Skin epidermis (tissue), 12 donors: ENCODE results near the gene VARS2.
"Not testable (repeated sequence)": the region's sequence is repeated elsewhere in the genome, so short reads cannot be mapped to it uniquely, and the experiment has no call there.

Experiments
- H3K27ac ChIP-seq, 21 experiments: fragments of 200-600 bp; sonication (generic) in 11 of 21; one replicate each; pipeline ENCODE4 v1.5.0; 2020; ENCODE audit warnings: mild to moderate bottlenecking in 3 of 21, inconsistent platforms in 2 of 21, moderate library complexity in 2 of 21
- H3K4me3 ChIP-seq, 7 experiments: fragments of 200-600 bp; sonication (generic) in 2 of 7; one replicate each; pipeline ENCODE4 v1.5.0; 2020; ENCODE audit warnings: inconsistent platforms in 2 of 7, mild to moderate bottlenecking in 2 of 7, moderate library complexity in 1 of 7

The VARS2 gene

DNA sequence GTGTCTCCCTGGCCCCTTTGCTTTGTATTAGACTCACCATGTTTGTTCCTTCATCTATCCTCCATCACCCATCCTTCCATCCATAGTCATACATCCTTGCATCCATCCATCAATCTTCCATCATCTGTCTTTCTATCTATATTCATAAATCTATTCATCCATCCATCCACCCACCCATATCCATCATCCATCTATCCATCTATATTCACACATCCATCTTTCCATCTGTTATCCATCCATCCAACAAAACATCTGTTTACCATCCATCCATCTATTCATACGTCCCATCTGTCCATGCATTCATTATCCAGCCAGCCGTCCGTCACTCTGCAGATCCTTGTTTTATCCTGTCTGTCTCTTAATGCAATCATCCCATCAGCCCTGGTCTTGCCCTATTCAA is 19.1 kb upstream of the VARS2 start:
- Histone ChIP-seq H3K27ac (no peak overlapping the region), H3K4me3 (no peak overlapping the region)

DNA sequence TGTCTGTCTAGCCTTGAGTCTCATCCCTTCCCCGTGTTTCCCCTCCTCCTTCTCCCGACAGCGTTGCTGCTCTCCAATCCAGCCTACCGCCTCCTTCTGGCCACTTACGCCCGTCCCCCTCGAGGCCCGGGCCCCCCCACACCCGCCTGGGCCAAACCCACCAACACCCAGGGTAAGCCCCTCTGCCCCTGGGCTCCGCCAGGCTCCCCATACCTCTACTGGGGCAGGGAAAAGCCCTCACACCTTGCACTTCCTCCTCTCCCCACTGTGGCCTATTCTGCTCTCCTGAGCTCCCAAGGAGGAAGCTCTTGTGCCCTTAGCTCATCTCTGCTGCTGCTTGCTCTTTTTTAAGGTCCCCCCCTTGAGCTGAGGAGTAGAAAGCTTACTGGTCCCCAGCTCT is 18.7 kb upstream of the VARS2 start:
- Histone ChIP-seq H3K27ac (no peak overlapping the region), H3K4me3 (no peak overlapping the region)

DNA sequence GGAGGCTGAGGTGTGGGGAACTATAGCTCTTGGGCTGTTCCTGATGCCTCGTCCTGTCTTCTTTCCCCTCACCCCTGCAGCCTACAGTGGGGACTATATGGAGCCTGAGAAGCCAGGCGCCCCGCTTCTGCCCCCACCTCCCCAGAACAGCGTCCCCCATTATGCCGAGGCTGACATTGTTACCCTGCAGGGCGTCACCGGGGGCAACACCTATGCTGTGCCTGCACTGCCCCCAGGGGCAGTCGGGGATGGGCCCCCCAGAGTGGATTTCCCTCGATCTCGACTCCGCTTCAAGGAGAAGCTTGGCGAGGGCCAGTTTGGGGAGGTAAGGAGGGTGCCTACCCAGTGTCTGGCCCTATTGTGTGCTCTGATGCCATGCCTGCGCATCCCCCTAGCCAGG is 17.5 kb upstream of the VARS2 start:
- no peak overlapping the region for H3K27ac ChIP-seq
- H3K4me3 ChIP-seq: no peak overlapping the region

DNA sequence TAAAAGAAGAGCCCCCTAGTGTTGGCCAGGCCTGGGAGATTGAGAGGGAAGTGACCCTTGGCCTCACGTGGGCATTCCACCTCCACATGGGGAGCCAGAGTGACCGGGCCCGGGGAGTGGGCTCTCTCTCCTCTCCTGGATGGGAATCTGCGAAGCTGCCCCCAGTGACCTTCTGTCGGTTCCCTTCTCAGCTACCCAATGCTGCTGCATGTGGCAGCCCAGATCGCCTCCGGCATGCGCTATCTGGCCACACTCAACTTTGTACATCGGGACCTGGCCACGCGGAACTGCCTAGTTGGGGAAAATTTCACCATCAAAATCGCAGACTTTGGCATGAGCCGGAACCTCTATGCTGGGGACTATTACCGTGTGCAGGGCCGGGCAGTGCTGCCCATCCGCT is 16.2 kb upstream of the VARS2 start:
- Histone ChIP-seq H3K4me3 (no peak overlapping the region), H3K27ac (no peak overlapping the region)

DNA sequence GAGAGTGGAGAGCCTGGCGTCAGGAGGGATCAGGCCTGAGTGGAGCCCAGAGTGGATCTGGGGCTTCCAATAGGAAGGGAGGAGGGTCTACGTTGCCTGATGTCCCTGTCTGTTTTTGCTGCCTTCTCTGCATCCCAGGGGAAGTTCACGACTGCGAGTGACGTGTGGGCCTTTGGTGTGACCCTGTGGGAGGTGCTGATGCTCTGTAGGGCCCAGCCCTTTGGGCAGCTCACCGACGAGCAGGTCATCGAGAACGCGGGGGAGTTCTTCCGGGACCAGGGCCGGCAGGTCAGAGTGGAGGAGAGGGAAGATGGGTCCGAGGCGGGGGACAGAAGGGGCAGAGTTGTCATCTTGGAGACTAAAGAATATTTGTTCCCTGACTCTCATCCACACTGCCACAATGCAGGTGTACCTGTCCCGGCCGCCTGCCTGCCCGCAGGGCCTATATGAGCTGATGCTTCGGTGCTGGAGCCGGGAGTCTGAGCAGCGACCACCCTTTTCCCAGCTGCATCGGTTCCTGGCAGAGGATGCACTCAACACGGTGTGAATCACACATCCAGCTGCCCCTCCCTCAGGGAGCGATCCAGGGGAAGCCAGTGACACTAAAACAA is 15.2 kb upstream of the VARS2 start:
- Histone ChIP-seq H3K4me3 (no peak overlapping the region), H3K27ac (no peak overlapping the region)

DNA sequence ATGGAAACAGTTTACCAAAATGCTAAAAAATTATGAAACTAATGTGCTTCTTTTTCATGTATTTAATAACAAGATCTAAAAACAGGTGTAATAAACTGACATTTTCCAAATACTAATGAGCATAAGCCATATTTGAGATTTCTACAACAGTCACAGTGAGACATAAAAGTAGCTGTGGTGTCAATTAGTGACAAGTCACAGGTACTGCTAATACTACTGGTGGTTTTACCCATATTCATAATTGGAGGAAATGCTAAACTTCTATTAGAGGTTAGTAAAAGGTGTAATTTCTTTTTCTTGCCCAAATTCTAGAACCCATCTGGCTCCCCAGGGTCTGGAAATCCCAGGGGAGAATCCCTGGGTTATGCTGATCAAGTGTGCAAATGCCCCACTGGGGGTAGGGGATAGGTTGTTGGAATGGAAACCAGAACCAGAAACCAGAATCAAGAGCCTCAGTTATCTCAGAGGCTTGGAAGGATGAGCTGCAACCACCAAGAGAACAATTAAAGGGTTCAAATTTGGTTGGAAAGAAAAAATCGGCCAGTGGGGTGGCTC is 13.1 kb upstream of the VARS2 start:
- Histone ChIP-seq H3K4me3 (no peak overlapping the region), H3K27ac (no peak overlapping the region)

DNA sequence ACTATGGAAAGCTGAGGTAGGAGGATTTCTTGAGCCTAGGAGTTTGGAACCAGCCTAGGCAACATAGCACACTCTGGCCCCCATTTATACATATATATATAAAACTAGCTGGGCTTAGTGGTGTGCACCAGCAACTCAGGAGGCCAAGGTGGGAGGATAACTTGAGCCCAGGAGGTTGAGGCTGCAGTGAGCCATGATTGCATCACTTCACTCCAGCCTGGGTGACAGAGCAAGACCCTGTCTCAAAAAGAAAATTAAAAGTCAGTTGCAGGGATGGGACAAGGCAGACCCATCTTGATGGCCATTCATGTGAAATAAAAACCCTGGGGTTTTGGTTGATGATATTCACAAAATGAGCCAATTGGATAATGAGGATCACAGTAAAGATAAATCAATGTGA is 12.6 kb upstream of the VARS2 start:
- Histone ChIP-seq H3K4me3 (no peak overlapping the region), H3K27ac (no peak overlapping the region)

DNA sequence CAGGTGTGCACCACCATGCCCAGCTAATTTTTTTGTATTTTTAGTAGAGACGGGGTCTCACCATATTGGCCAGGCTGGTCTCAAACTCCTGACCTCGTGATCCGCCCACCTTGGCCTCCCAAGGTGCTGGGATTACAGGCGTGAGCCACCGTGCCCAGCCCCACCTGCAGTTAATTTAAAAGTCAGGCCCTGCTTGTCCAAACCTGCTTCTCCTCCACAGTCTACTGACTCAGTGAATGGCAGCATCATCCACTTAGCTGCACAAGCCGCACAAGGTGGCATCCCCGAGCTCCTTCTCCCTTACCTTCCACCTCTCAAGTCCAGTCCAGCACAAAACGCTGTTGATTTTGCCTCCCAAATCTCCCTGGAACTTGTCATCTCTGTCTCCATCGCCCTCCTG is 11.8 kb upstream of the VARS2 start:
- not testable (repeated sequence) for H3K4me3 ChIP-seq, H3K27ac ChIP-seq

DNA sequence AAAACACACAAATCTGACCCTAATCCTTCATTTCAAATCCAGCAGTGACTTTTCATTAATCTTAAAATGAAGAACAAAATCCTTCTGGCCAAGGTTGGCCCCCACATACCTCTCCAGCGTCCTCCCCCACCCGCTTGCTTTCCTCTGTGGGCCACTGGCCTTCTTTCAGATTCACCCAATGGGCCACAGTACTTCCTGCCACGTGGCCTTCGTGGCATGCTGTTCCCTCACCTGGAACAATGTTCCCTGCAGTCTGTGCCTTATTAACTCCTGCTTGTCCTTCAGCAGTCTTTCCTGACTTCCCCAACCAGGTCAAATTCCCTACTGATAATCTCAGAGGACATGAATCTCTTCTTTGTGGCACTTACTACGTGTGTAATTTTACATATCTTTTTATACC is 11.3 kb upstream of the VARS2 start:
- Histone ChIP-seq H3K4me3 (no peak overlapping the region), H3K27ac (no peak overlapping the region)

DNA sequence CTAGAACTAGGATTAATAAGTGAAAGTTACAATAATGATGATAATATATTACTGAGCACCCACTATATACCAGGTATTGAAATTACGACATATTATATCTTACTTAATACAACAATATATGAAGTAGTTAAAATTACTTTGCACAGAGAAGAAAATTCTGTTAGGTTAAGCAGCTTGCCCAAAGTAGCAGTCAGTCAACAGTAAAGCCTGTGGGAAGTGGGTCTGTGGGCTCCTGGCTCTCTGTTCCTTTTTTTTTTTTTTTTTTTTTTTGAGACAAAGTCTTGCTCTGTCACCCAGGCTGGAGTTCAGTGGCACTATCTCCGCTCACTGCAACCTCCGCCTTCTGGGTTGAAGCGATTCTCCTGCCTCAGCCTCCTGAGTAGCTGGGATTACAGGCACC is 10.8 kb upstream of the VARS2 start:
- Histone ChIP-seq H3K27ac (no peak overlapping the region), H3K4me3 (no peak overlapping the region)

DNA sequence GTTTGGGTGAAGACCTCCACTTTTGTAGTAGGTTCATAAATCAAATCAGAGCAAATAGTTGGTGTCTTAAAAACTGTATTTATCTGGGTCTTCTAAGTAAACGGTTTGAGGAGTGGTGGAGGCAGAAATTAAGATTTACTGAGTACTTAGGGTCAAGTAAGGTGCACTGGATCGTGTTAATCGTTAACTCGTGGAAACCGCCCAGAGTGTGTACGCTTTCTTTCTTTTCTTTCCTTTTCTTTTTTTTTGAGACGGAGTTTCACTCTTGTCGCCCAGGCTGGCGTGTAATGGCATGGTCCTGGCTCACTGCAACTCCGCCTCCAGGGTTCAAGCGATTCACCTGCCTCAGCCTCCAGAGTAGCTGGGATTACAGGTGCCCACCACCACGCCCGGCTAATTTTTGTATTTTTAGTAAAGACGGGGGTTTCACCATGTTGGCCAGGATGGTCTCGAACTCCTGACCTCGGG is 6.7 kb upstream of the VARS2 start:
- Histone ChIP-seq H3K27ac (peak overlapping the region in 3 of 21 experiments; percentile 11 to 66 (median 65)), H3K4me3 (peak overlapping the region; percentile 63 to 81 (median 70))

DNA sequence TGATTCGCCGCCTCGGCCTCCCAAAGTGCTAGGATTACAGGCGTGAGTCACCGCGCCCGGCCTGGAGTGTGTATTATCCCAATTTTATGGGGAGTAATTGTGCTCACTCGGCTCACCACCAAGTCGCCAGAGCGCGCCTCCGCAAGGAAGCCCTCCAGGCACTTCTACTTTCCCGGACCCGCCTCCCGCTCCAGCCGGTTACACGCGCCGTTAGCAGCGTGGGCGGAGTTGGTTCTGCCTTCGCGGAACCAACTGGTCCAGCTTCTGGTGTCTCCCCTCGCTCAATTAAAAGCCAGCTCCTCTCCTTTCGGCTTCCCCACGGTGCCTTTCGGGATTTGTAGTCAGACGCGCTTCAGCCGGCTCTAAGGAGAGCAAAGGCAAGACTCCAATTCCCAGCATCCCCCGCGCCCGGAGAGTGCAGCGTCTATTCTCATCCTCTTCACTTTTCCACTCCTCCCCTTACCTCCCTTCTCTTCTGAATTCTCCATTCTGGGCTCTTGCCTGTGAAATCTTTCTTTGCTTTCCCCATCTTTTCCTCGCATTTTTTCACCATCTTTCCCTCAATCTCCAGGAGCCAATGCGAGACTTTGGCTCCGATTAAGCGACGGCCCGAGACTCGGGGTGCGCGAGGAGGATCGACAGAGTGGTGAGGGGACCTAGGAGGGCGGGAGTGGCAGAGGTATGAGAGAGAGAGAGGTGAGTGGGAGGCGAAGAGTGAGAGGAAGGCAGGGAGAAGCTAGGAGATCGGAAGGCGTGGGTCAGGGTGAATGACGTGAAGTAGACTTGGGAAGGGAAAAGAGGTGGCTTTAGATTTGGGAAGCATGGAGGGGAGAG is 6.1 kb upstream of the VARS2 start, which contains the start of gene GTF2H4:
GTF2H4 (plus strand) TSS at position 450 of the 834 bp plus-strand sequence.
- Histone ChIP-seq H3K27ac (peak within 1 kb of the TSS in 20 of 21 experiments; percentile 6 to 85 (median 66)), H3K4me3 (peak within 1 kb of the TSS; percentile 63 to 81 (median 70))

DNA sequence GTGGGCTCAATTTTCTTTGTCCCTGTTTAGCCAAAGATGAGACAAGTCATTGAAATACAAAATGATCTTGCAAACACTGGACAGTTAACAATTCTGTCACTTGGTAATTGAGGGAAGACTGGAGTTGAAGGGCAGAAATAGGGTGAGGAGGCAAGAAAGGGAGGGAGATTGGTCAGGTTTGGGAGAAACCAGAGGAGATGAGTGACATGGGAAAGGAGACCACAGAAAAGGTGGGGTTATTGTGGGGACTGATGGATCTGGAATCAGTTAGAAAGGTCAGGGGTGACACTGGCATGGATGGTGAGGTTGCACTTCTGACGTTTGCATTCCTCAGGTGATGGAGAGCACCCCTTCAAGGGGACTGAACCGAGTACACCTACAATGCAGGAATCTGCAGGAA is 5.3 kb upstream of the VARS2 start:
- Histone ChIP-seq H3K27ac (peak overlapping the region in 15 of 21 experiments; percentile 6 to 85 (median 67)), H3K4me3 (peak overlapping the region; percentile 63 to 81 (median 70))

DNA sequence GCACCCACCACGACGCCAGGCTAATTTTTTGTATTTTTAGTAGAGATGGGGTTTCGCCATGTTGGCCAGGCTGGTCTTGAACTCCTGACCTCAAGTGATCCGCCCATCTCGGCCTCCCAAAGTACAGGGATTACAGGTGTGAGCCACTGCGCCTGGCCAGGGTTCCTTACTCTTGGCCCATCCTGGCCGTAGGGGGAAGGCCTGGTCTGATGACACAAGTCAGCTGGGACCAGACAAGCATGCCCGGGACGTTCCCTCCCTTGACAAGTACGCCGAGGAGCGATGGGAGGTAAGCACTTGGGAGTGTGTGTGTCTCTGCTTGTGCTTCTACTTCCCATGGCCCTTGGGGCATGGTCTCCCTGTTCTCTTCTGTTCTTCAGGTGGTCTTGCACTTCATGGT is 3.6 kb upstream of the VARS2 start:
- H3K4me3 ChIP-seq, H3K27ac ChIP-seq: not testable (repeated sequence)

DNA sequence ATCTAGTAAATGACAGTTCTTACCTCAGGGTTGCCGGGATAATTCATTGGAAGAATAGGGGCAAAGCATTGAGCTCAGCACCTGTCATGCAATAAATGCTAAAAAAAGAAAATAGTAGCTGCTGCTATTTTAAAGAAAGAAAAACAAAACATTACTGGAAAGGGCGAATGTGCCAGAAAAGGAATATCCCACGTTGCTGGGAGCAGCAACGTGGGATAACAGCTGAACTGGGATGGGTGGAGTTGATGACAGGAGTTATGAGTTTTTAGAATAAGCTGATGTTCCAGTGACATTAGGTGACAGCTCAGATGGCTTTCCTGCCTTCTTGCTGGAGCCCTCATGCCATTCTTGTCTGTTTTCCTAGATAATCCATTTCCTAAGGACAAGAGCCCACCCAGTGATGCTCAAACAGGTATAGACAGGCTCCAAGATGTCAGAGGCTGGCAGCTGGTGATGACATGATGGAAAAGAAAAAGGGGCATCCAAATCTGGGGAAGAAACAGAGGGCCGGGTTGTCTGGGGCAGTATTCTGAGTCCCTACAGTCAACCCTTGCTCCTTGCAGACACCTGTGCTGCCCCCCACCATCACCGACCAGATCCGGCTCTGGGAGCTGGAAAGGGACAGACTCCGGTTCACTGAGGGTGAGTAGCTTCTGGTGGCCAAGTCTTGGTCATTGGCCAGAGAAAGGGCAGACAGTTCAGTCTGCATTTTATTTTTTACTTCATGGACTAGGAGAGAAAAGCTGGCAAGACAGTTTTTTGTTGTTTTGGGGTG is 1.1 kb upstream of the VARS2 start:
- peak overlapping the region in 1 of 7 experiments; percentile 74 for H3K4me3 ChIP-seq
- peak overlapping the region in 15 of 21 experiments; percentile 67 to 94 (median 89) for H3K27ac ChIP-seq

DNA sequence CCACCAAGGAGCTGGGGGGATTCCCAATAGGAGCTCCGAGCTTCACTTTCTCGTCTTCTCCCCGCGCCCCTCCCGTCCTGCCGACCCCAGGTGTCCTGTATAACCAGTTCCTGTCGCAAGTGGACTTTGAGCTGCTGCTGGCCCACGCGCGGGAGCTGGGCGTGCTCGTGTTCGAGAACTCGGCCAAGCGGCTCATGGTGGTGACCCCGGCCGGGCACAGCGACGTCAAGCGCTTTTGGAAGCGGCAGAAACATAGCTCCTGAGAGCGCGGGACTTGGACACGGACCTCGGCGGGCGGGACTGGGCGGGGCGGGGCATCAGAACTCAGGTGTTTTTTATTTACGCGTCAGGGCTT is 340 bp upstream of the VARS2 start:
- H3K27ac ChIP-seq: peak overlapping the region in 20 of 21 experiments; percentile 67 to 94 (median 88)
- peak overlapping the region; percentile 39 to 74 (median 46) for H3K4me3 ChIP-seq

DNA sequence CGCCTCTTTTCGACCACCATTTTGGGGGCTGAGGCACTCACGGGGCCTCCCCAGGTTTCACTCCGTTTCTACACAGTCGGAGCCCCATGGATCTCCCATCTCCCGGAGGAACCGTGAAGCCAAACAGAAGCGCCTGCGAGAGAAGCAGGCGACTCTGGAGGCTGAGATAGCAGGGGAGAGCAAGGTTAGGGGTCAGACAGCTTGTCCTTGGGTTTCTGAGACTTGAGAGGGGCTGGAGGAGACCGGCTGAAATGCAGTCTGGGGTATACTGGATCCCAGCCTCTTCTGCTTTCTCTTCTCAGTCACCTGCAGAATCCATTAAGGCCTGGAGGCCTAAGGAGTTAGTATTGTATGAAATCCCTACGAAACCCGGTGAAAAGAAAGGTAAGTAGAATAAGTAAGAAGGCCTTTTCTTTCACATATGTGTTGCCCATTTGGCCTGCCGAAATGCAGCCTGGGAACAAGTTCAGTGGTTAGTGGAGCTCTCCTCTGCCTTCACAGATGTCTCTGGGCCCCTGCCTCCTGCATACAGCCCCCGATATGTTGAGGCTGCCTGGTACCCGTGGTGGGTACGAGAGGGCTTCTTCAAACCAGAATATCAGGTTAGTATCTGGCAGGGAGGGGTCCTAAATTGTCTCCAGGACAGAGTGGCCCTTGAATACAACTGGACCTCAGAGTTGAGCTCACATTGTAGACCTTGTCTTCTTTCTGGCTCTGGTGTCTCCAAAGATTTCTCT is 984 bp downstream of the VARS2 start:
- Histone ChIP-seq H3K4me3 (peak overlapping the region; percentile 39 to 74 (median 46)), H3K27ac (peak overlapping the region; percentile 67 to 94 (median 87))

DNA sequence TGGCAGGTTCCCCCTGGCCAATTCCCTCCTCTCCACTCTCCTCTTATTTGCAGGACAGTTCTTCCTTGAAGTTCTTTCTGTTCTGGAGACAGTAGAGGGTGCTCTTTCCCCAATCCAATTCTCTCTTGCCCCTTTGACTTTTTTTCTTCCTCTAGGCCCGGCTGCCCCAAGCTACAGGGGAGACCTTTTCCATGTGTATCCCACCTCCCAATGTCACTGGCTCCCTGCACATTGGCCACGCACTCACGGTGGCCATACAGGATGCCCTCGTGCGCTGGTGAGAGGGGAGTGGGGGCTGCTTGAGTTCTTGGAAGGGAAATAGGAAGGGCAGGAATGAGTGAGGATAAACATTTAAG is 1.5 kb downstream of the VARS2 start:
- Histone ChIP-seq H3K4me3 (no peak overlapping the region), H3K27ac (peak overlapping the region in 7 of 21 experiments; percentile 42 to 92 (median 84))

DNA sequence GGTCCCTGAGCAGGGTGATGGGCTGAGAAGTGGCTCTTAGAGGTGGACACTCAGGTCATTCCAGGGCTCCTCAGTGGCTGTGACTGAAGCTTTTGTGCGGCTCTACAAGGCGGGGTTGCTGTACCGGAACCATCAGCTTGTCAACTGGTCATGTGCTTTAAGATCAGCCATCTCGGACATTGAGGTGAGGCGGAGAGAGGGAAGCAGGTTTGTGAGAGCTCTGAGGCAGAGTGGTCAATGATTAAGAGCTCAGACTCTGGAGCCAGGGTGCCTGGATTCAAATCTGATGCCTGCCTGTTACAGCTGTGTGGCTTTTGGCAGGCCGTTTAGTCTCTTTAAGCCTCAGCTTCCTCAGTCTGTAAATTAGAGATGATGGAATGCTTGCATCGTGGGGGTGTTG is 3.0 kb downstream of the VARS2 start:
- Histone ChIP-seq H3K27ac (no peak overlapping the region), H3K4me3 (no peak overlapping the region)

DNA sequence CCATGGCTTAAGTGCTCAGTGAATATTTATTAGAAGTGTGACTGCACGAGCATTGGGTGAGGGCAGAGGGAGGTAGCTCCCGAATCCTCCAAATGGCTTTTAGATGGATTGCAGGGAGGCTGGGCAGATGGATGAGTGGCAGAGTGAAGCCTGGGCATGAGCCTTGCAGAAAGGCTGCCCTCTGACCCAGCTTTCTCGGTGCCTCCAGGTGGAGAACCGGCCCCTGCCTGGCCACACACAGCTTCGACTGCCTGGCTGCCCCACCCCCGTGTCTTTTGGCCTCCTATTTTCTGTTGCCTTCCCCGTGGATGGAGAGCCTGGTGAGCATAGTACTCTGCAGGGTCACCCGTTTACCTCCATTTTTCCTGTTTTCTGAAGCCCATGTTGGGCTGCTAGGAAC is 3.4 kb downstream of the VARS2 start:
- Histone ChIP-seq H3K4me3 (no peak overlapping the region), H3K27ac (no peak overlapping the region)
